Mesothelial cell of epicardium (in vitro differentiated cells): ENCODE measurements around the gene REXO1. TPM values are rescaled to one million over a fixed set of nuclear protein-coding genes. Genes with fewer than 3 reads are reported as not detected.

Experiments used
- DNase-seq, 2 experiments: peaks; one replicate each; pipeline ENCODE4 v3.0.0; 2021; ENCODE audit warnings: low spot score in 2 of 2; ENCODE audit not compliant: unreplicated experiment in 2 of 2
- H3K27ac Mint-ChIP-seq: 2 replicates; pipeline ENCODE4 v1.8.0; 2021; ENCODE audit warnings: mixed read lengths
- H3K27me3 Mint-ChIP-seq: 2 replicates; pipeline ENCODE4 v1.8.0; 2021; ENCODE audit warnings: low read depth, mixed read lengths
- H3K36me3 Mint-ChIP-seq: 2 replicates; pipeline ENCODE4 v1.8.0; 2021; ENCODE audit warnings: mixed read lengths
- H3K4me1 Mint-ChIP-seq: 2 replicates; pipeline ENCODE4 v1.8.0; 2021; ENCODE audit warnings: mixed read lengths
- H3K4me3 Mint-ChIP-seq: 2 replicates; pipeline ENCODE4 v1.8.0; 2021; ENCODE audit warnings: mild to moderate bottlenecking, moderate library complexity, mixed read lengths
- H3K9me3 Mint-ChIP-seq: 2 replicates; pipeline ENCODE4 v1.8.0; 2021; ENCODE audit warnings: mixed read lengths
- CTCF ChIP-seq: fragments of 200-600 bp; sonication (generic); IDR thresholded peaks from one replicate; pipeline ENCODE4 v1.5.0; 2021; ENCODE audit warnings: antibody characterized with exemption; ENCODE audit not compliant: unreplicated experiment
- total RNA-seq: library from RNA; stranded (reverse); gene quantifications from 3 replicates; pipeline ENCODE4 v1.2.1, GENCODE V29; 2021

REXO1 gene
- total RNA-seq, 1 donor from 2014 or later: 46.6 TPM

GRCh38 chr19:1833540-1833939, 14.7 kb downstream of the REXO1 start:
- Mint-ChIP-seq H3K27ac (no peak overlapping the region), H3K36me3 (peaks cover 6% of the 10 kb centered on the region), H3K4me3 (no peak overlapping the region), H3K9me3 (no peaks in the 10 kb centered on the region), H3K4me1 (no peaks in the 10 kb centered on the region), H3K27me3 (no peaks in the 10 kb centered on the region)
- no peak for TF ChIP-seq CTCF
- no peak for DNase-seq

GRCh38 chr19:1832046-1832663, 16.1 kb downstream of the REXO1 start:
- no peak for DNase-seq
- Mint-ChIP-seq H3K27ac (no peak overlapping the region), H3K4me3 (no peak overlapping the region), H3K36me3 (peaks cover 6% of the 10 kb centered on the region), H3K4me1 (no peaks in the 10 kb centered on the region), H3K27me3 (no peaks in the 10 kb centered on the region), H3K9me3 (no peaks in the 10 kb centered on the region)
- no peak for TF ChIP-seq CTCF

- H3K27me3 Mint-ChIP-seq: no peaks in the 10 kb centered on the region
- no peak for DNase-seq
- no peak overlapping the region for H3K4me3 Mint-ChIP-seq
- H3K27ac Mint-ChIP-seq: no peak overlapping the region
- no peaks in the 10 kb centered on the region for H3K4me1 Mint-ChIP-seq
- H3K9me3 Mint-ChIP-seq: no peaks in the 10 kb centered on the region
- no peak for TF ChIP-seq CTCF
- H3K36me3 Mint-ChIP-seq: peaks cover 7% of the 10 kb centered on the region
Observed at GRCh38 chr19:1830978-1831377, 17.3 kb downstream of the REXO1 start.

GRCh38 chr19:1830568-1830967, 17.7 kb downstream of the REXO1 start:
- H3K36me3 Mint-ChIP-seq: peaks cover 10% of the 10 kb centered on the region
- H3K27me3 Mint-ChIP-seq: no peaks in the 10 kb centered on the region
- no peak for TF ChIP-seq CTCF
- H3K4me1 Mint-ChIP-seq: peaks cover 1% of the 10 kb centered on the region
- DNase-seq: no peak
- H3K9me3 Mint-ChIP-seq: no peaks in the 10 kb centered on the region
- H3K4me3 Mint-ChIP-seq: no peak overlapping the region
- no peak overlapping the region for H3K27ac Mint-ChIP-seq

GRCh38 chr19:1829958-1830357, 18.3 kb downstream of the REXO1 start:
- H3K36me3 Mint-ChIP-seq: peaks cover 10% of the 10 kb centered on the region
- TF ChIP-seq CTCF: no peak
- peaks cover 1% of the 10 kb centered on the region for H3K4me1 Mint-ChIP-seq
- no peak overlapping the region for H3K4me3 Mint-ChIP-seq
- H3K9me3 Mint-ChIP-seq: no peaks in the 10 kb centered on the region
- H3K27me3 Mint-ChIP-seq: no peaks in the 10 kb centered on the region
- H3K27ac Mint-ChIP-seq: no peak overlapping the region
- no peak for DNase-seq
